ENCODE data around the gene SERAC1.

Gene SERAC1

GRCh38 chr6:158078320-158078719, 89.7 kb downstream of the SERAC1 start:
- no peak for DNase-seq (ENCODE audit: low read depth in 2 of 2)

- no peak for DNase-seq (ENCODE audit: low read depth in 2 of 2)
Measured at GRCh38 chr6:158077676-158078075, 90.4 kb downstream of the SERAC1 start.

GRCh38 chr6:158076548-158076947, 91.5 kb downstream of the SERAC1 start:
- DNase-seq (ENCODE audit: low read depth in 2 of 2) = no peak

DNA sequence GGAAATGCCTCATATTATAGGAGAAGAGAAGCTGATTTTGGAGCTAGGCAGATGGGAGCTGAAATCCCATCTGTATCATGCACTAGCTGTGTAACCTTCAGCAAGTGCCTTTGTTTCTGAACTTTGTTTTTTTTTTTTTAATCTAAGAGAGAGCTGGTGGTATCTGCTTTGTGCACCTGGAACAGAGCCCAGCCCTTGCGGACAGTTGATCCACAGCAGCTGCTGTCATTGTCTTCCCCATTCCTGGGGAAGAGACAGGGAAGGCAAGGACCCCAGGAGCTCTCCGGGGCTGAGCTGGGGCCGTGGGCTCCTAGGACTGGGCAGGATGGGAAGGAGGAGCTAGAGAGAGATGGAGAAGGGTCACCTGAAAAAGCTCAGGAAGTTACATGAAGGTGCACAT, 94.3 kb downstream of the SERAC1 start:
- no peak for DNase-seq (ENCODE audit: low read depth in 2 of 2)

DNA sequence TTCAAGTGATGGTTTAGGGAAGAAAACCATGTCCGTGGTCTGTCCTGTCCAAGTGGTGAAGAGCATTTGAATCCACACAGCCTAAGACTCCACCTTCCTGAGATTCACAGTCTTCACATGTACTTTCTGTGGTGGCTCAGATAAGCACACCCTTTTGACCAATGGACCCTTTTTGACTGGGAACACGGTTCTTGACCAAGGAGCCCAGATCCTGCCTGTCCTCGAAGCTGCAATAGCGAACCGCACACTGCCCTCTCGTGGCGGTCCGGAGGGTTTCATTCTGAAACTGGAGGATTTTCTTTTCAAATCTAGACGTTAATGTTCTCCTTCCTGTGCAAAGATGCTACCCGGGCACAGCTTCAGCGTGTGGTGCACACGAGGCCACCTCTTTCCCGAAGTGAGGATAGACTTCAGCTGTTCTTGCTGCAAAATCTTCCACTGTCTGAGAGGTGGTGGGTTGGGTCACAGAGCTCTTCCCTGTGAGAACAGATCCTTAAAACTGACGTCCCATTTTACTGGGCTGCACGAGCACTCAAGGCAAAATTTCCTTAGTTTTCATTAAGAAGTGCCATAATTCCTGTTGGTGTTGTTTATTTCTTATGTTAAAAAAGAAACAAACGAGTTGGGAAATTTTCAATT, 95.9 kb downstream of the SERAC1 start:
- peak; percentile 44 to 58 for DNase-seq (ENCODE audit: low read depth in 2 of 2)

GRCh38 chr6:158071121-158072082, 96.7 kb downstream of the SERAC1 start:
- DNase-seq (ENCODE audit: low read depth in 2 of 2) = no peak

GRCh38 chr6:158070513-158070912, 97.5 kb downstream of the SERAC1 start:
- no peak for DNase-seq (ENCODE audit: low read depth in 2 of 2)

DNA sequence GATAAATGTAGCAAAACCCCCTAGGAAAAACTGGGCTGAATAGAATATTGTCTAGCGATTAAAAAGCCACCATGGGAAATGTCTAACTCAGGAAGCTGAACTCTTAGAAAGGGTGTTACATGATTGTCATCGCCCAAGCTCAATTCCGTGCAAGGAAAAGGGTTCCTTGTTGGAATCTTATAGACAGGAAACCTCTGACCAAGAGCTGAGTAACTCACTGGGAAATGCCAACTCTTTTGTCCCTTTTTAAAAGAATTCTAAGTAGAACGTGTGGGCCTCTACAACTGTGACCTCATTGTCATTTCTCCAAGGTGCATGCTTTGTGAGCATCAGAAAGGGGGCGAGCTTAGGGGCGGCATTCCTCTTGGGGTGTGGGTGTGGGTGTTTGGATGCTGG, 98.3 kb downstream of the SERAC1 start:
- no peak for DNase-seq (ENCODE audit: low read depth in 2 of 2)

DNA sequence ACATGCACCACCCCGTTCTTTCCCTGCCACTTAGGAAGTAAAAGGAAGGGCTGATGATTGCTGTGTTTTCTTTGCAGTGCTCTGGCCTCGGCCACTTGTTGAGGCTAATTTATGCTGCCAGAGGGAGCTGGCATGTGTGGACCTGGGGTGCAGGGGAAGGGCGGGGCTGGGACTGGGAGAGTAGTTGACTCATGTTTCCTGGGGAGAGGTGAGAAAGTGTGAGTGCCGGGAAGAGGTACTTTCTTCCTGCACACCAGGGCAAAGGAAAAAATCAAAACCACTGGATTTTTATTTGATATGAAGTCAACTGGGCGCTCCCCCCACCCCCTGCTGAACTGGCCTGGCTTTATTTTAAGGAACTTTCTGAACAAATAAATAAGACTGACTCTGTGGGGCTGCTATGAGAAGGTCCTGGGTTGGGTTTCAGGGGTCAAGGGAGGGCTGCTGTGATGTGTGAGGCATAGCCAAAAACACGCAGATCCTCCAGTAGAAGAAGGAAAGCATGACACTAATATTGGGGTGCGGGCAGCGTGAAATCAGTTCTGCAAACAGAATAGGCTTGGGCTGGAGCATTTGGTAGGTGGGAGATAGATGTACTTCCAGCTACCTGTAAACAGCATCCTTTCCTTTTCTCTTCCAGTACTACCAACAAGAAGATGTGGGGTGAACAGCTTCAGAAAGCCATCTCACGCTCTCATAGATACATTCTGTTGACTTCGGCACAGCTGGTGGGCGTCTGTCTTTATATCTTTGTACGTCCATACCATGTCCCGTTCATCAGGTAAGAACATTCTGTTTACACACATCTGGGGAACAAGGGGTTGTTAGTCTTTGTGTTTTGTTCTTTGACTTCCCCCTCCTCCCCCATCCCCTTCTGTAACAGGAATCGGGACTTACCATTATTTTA, 98.9 kb downstream of the SERAC1 start:
- no peak for DNase-seq (ENCODE audit: low read depth in 2 of 2)

DNA sequence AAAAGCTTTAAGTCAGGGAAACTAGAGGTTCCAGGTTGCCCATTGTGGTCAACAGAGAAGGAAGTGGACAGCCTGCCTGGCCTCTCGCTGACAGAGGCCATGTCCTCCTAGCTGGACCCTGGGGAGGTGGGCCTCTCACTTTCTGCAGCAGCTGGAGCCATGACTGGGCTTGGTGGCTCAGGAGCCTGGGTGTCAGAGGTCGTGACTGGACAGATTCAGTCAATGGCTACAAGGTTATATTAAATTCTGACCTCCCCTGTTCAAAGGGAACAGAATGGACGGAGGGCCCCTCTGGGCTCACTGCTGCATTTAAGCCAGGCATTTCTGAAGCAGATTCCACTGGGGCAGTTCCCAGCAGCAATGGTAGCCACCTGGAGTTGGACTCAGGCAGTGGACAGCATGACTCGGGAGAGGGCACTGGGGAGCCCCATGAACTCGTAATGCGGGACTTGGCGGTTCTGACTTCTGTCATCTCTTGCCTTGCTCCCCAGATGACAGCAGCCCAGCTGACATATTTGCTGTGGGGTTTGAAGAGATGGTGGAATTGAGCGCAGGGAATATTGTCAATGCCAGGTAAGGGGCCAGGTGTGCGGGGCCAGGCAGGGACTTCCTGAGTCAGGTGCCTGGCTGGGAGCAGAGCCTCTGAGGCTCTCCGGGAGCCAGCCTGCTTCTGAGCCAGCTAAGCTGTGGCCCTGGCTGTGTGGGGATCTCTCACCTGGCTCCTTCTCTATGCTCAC, 99.7 kb downstream of the SERAC1 start:
- no peak for DNase-seq (ENCODE audit: low read depth in 2 of 2)

DNA sequence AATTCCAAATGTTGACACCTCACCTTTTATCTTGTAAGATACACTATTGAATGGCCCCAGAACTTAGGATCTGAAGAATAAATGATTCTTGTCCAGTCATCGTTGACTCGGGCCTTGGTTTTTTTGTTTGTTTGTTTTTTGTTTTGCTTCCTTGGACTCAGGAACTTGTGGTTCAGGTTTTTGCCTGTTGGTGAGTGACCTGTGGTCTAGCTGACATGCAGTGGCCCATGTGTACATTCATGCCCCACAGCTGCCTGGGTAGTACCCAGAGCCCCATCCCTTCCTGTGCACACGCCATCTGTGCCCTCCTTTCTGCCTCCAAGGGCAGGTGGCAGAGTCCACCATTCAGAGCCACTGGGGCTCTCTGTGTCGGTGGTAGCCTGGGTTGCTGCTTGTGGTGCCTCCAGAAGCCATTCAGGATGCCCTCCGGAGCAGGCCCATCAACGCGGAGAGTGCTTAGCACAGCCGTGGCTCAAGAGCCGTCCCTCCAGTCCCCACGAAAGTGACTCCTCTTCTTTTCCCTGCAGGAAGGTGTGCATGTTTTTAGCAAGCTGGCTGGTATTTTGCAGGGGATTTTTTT, 100.5 kb downstream of the SERAC1 start:
- no peak for DNase-seq (ENCODE audit: low read depth in 2 of 2)

DNA sequence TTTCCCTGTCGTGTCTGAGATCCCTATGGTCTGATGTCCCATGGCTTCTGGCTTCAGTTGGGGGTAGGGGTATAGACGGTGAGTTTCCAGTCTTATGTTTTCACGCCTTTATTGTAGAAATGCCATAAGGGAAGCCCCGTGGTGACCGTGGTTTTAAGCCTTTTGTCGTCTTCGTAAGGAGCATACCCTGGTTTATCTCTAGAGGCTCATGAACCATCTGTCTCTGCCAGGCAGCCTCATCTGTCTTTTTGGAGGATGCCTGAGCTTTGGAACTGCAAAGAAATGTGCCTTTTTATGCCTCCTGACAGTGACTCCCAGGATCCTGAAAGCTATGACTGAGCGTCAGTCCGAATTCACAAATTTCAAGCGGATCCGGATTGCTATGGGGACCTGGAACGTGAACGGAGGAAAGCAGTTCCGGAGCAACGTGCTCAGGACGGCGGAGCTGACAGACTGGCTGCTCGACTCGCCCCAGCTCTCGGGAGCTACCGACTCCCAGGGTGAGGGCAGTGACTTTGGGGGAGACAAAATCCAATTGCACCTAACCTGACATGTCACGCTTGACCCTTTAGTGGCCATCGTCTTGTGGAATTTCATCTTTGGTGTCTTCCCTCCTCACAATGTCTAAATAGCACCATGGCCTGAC, 101.8 kb downstream of the SERAC1 start:
- DNase-seq (ENCODE audit: low read depth in 2 of 2) = no peak

DNA sequence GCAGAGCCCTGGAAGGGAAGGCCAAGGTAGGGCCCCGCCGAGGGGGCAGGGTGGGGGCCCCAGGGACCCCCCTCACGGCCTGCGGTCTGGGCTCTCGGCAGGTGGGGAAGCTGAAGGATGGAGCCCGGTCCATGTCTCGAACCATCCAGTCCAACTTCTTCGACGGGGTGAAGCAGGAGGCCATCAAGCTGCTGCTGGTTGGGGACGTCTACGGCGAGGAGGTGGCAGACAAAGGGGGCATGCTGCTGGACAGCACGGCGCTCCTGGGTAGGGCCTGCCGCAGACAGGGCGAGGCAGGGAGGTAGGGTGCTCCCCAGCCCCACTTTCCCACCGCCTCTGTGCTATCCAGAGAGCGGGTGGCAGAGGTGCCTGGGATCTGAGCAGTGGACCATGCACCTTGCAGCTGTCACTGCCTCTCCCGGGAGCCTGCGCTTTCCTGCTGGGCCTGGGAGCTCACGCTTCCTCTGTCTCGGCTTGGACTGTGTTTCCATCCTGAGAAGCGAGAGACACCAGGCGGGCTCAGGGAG, 103.3 kb downstream of the SERAC1 start:
- DNase-seq (ENCODE audit: low read depth in 2 of 2) = no peak

GRCh38 chr6:158063736-158064135, 104.3 kb downstream of the SERAC1 start:
- DNase-seq (ENCODE audit: low read depth in 2 of 2) = no peak

DNA sequence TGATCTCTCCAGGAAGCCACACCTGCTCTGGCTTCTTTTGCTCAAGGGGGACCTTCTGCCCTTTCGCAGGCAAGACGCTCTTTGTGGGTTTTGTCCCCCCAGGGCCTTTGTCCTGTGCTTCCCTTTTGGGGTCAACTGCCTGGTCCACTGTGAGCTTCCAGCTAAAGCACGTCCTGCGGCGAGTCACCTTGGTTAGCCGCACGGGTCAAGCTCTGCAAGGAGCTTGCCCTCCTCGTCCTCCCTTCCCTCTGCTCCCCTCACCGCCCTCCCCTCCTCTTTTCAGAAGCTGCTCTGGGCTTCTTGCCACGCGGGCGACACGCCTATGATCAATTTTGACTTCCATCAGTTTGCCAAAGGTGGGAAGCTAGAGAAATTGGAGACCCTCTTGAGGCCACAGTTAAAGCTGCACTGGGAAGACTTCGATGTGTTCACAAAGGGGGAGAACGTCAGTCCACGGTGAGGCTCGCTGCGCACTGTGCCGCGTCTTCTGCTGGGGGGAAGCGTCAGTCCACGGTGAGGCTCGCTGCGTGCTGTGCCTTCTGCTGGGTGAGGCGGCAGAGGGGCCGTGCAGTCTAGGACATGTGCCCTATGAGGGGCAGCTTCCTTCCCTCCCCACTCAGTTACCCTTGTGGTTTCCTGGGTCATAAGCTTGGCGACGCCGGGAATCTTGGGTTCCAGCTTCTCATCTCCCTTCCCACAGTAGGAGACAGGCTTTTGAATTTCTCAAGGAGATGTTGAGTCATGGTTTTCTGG, 106.2 kb downstream of the SERAC1 start:
- no peak for DNase-seq (ENCODE audit: low read depth in 2 of 2)

DNA sequence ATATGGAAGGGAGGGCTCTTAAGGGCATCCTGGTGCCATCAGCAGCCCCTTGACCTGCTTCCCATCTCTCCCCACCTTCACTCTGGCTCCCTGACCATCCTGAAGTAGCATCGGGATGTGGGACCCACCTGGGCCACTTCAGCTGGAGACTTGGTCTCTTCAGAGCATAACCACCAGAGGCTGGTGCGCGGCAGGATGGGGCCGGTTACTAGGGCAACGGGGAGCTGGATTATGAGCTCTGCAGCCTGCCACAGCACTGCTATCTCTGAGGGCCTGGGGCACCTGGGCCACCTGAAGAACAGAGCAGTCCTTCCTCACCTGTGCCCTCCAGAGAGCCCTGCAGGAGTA, 106.7 kb downstream of the SERAC1 start:
- DNase-seq (ENCODE audit: low read depth in 2 of 2) = no peak

DNA sequence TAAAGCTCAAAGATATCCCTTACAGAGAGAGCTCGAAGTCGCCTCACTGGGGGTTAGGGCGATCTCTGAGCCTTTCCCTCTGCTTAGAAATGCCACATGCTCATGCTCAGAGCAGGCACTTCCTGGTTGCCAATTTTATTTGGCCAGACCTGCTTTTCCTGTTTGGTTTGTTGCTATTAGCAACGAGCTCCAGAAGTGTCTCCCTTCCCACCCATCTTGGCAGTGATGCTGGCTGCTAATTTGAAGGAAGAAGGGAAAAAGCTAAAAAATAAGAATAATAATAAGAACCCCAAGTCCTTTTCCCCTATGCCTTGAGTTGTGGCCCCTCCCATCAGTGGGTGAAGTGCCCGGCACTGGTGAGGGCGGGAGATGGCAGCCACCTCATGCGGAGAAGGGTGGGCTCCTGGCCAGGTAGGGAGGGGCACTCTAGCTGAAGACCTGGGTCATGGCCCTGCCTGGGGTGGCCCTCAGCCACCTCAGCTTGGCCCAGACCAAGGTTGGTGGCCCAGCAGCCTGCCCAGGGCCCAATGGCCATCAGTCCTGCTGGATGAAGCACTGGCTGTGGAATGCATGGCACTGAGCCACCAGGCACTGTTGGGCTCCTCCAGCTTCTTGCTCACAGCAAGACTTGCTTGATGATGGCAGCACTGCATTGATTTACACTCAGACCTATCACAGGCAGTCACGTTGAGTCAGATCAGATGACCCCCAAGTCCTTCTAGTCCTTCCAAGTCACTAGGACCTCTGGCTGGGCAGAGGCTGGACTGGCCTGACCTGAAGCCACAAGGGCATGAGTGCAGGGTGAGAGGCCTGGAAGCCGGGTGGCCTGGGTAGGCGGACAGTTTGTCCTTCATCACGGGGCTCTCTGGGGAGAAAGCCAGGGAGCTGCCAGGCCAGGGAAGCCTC, 107.4 kb downstream of the SERAC1 start:
- DNase-seq (ENCODE audit: low read depth in 2 of 2) = no peak

Measured in stimulated activated CD8-positive, alpha-beta memory T cell treated with anti-CD3 and anti-CD28 coated beads, Interleukin-2, amount 100 ng/mL, for 48 hours (primary cell).